NCI-H2196 (cell line): ENCODE data around the gene UTS2.

Source experiments
- DNase-seq: peaks from one replicate; lab custom pipeline; 2025; ENCODE audit not compliant: unreplicated experiment; lab: John Stamatoyannopoulos, UW

The UTS2 gene

DNA sequence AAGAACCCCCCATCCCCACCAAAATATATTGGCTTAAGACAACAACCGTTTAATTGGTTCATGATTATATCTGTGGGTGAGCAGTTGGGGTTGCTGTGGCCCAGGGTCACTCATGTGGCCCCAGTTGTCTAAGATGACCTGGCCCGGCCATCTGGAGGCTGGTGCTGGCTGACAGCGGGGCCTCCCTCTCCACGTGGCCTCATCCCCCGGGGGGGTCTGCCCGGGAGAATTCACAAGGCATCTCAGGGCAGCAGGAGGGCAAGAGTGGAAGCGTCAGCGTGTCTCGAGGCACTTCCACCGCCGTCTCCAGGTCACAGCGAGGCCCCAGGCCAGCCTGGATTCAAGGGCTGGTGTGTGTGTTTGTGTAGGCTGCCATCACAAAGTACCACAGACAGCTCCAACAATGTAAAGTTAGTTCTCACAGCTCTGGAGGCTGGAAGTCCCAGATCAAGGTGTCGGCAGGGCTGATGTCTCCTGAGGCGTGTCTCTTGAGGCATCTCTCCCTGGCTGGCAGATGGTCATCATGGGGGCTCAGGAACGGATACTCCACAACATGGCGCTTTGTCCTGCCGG, 11.0 kb upstream of the UTS2 start:
- no peak for DNase-seq

DNA sequence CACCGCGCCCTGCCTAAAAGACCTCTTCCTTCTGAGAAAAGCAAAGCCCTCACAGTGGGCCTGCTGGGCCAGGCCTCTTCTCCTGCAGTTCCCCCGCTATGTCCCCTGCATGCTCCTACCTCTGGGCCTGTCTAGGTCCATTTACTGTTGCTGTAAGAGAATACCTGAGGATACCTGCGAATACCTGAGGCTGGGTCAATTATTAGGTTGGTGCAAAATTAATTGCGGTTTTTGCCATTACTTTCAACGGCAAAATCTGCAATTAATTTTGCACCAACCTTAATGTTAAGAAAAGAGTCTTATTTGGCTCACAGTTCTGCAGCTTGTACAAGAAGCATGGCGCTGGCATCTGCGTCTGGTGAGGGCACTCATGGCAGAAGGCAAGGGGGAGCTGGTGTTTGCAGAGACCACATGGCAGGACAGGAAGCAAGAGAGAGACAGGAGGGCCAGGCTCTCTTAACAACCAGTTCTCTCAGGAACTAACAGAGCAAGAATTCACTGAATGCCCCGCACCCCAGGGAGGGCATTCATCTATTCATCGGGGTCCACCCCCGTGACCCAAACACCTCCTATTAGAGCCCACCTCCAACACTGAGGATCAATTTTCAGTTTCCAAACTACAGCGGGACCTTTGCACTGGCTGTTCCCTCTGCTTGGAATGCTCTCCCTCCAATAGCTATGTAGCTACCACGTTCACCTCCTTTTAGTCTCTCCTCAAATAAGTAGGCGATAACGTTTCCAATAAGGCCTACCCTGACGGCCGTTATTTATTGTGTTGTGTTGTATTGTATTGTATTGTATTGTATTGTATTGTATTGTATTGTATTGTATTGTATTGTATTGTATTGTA, 9.6 kb upstream of the UTS2 start:
- DNase-seq = no peak

DNA sequence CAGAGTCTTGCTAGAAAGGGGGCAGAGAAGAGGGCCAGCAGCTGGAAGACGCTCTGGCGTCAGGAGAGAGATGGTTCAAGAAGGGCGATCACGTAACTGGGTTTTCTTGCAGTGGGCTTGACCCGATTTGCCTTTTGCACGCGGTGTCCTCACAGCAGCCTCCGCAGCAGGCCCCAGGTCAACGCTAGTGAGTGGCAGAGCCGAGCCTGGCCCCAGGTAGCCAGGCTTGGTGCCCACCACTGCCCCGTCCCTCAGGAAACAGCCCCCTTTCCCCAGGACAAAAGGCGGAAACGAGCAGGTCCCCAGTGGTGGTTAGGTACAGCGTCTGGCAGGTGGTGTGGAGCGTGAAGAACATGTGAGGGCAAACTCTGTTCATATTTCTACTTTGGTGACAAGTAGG, 8.6 kb upstream of the UTS2 start:
- DNase-seq = no peak

DNA sequence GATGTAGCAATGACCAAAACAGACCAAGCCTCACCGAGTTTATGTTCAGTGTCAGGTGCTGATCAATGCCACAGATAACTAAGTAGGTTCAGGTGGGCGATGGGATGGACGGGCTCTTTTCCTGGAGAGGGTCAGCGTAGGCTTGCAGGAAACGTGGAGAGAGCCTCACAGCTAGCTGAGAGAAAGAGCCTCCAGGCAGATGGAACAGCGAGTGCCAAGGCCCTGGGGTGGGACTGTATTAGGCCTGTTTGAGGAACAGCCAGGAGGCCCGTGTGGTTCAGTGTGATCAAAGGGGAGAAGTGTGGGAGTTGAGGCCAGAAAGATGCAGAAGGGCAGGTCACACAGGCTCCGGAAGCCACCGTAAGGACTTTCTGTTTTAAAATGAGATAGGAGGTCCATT, 7.3 kb upstream of the UTS2 start:
- no peak for DNase-seq

DNA sequence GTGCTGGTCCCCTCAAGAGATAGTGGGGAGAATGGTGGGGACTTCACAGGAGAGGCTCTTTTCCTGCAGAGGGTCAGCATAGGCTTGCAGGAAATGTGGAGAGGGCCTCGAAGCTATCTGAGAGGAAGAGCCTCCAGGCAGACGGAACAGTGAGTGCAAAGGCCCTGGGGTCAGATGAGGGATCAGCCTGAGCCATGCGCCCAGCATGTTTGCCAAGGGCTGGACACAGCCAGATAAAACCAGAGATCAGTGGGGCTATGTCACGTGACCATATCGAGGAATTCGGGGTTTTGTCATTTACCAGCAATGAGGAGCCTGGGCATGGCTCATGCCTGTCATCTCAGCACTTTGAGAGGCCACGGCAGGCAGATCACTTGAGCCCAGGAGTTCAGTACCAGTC, 6.5 kb upstream of the UTS2 start:
- no peak for DNase-seq

DNA sequence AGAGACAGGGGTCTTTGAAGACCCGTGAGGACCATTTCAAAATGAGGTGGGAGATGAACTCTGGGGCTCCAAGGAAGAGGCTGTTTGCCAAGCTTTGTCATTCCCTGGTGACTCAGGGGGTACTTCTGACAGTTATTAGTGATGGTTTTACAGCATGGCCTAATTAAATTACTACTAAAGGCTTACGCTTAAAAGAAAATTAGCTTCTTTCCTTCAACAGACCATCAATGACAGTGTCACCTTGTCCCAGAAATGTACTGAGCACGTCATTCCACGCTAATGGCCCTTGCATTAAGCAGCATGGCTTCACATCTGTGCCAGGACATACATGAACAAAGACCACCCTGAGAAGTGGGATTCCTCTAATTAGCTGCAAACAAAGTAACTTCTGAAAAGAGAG, 5.1 kb upstream of the UTS2 start:
- DNase-seq = no peak

DNA sequence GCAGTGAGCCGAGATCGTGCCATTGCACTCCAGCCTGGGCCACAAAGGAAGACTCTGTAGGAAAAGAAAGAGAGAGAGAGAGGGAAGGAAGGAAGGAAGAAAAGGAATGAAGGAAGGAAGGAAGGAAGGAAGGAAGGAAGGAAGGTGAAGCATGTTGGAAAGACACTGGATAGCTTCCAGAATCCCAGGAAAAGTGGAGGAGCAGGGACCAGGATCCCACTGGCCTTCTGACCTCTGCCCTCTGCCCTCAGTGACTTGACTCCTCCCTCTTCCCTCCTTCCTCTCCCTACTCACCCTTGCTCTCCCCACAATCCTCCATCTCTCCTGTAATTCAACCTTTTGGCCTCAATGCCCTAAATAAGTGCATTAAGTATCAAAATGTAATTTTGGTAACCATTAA, 4.1 kb upstream of the UTS2 start:
- no peak for DNase-seq

DNA sequence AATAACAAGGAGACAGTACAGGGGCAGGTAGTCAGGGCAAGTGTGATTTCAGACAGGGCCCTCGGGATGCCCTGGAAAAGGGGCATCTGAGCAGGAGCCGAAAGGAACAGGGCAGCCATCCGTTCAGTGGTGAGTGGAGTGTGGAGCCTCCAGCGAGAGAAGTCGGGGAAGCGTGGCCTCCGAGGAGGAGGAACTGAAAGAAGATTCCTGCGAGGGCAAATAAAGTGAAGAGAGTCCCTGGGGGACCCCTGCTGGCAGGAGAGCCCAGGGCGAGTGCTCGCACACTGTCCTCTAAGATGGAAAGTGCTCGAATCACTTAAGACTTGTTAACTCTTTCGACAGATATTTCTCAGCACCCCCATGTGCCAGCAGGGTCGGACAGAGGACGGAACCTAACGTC, 3.5 kb upstream of the UTS2 start:
- no peak for DNase-seq

DNA sequence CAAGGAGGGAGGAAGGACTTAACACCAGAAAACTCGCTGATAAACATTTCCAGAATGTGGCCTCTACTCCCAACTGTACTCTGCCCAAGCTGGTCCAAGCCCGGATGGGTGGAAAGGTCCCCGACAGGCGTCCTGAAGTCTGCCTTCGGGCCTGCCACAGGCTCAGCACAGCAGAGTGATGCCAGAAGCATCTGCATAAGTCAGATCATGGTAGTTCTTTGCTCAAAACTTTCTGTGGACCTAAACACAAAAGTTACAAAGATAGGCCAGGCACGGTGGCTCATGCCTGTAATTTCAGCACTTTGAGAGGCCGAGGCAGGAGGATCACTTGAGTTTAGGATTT, 790 bp upstream of the UTS2 start:
- no peak for DNase-seq

DNA sequence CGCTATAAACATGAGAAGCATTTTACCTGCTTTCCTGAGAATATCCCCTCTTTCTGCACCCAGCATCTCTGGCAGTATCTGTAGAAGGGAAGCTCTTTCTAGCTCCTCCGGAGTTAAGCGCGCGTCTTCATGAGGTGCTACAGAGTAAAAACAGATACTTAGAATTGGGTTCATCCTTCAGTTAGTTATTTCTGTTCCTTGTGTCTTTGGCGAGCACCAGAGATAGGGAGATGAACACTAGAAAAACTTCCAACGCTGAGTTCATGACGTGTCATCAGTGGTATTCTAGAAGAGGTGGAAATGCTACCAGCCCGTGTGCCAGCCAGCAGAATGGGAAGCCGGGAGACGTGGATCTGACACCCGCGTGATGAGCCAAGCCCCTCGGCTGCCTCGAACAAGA, 2.1 kb downstream of the UTS2 start:
- DNase-seq = no peak

DNA sequence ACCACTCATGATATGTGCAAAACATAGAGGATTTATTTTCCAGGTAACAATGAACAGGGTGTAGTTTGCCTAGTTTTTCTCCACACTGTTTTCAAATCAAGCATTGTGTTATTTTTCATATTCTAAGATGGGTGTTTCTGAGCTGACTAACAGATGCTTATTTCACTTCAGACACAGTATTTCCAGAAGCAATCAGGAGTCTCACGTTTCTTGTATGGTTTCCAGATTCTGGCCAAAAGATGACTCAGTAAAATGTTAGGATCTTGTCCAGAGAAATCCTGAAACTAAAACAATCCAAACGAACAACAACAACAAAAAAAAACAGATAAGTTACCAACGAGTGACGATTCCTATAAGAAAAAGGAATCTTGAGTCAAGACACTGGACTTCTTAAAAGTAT, 5.3 kb downstream of the UTS2 start:
- no peak for DNase-seq

DNA sequence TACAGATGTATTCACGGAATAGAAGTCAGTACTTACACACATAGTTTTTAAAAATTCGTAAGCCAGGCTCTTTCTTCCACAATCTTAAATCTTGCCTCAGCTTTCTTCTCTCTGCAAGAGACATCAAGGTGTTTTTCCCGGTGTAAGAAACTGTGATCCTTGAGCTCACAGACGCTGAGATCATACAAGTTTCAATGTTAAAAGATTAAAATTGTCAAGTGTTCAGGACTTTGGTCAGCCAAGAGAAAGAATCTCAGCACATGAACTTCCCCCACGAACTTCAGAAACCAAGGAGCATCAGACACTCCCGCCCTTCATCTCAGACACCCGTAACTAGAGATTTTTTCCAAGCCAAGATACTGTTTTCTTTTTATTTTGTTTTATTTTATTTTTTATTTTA, 6.2 kb downstream of the UTS2 start:
- DNase-seq = no peak

DNA sequence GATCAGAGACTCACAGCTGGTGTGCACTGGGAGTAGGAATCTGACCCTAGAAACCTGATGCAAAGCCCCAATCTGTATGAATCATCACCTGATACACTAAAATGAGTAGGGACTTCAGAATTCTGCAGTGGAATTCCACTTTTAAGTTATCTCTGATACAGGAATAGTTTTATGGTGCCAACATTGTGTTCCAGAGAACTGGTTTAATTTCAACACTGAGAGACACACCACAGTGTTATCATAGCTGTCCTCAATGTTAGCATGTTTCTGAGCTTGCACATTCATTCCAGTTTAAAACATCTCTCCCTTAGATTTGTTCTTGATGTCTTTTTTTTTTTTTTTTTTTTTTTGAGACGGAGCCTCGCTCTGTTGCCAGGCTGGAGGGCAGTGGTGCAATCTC, 7.1 kb downstream of the UTS2 start:
- DNase-seq = no peak

DNA sequence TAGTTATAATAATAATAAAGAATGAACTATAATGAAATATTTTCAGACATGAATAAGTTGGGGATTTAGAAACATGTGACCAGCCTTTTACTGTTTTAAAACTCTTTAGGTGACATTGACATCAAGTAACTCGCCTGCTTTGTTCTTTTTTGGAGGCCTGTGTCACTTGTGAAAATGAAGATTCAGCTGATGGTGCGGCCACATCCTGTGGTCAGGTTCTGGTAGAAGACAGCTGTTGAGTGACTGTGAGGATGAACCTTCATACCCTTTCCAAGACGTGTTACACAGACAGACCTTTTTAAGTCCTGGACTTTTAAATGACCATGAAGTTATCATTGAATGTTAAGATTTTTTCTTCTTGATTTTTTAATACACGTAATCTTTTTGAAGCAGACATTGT, 10.3 kb downstream of the UTS2 start:
- no peak for DNase-seq

DNA sequence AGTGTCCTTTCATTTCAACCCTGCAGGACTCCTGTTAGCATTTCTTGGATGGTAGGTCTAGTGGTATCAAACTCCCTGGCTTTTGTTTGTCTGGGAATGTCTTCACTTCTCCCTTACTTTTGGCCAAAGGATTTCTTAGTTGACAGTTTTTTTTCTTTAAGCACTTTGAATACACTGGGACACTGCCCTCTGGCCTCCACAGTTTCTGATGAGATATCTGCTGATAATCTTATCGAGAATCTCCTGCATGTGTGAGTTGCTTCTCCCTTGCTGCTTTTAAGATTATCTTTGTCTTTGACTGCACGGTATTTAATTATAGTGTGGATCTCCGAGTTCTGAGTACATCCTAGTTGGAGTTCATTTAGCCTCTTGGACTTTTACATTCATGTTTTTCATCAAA, 13.3 kb downstream of the UTS2 start:
- DNase-seq = no peak

DNA sequence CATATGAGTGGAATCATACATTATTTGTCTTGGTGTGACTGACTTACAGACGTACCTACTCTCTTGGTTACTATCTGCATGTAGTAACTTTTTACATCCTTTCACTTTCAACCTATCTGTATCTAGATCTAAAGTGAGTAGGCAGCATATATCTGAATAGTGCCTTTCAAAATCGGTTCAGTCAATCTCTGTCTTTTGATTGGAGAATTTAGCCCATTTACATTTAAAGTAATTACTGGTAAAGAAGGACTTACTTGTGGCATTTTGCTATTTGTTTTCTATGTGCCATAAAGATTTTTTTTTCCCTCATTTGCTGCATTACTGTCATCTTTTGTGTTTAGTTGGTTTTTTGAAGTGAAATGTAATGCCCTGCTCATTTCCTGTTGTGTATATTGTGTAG, 14.2 kb downstream of the UTS2 start:
- DNase-seq = no peak

DNA sequence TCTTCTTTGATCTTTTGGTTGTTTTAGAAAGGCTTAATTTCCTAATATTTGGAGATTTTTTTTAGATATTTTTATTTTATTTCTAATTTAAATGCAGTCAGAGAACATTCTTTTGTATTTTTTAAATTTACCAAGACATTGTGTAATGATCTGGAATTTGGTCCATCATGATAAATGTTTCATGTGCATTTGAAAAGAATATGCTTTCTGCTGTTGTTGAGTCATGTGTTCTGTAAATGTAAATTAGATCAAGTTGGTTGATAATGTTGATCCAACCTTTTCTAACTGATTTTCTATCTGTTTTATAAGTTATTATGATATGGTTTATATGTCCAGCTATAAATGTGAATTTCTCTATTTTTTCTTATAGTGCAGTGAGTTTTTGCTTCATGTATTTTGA, 19.8 kb downstream of the UTS2 start:
- DNase-seq = no peak

DNA sequence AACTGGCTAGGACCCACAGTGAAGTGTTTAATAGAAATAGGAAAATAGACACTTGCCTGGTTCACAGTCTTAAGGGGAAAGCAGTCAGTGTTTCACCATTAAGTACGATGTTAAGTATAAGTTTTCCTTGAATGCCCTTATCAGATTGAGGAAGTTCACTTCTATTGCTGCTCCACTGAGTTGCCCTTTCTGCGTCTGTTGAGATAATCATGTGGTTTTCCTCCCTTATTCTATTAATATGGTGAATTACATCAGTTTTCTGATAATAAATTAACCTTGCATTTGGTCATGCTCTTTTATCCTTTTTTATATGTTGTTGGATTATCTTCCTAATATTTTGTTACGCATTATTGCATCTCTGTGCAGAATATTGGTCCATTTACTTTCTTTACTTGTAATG, 21.4 kb downstream of the UTS2 start:
- no peak for DNase-seq

DNA sequence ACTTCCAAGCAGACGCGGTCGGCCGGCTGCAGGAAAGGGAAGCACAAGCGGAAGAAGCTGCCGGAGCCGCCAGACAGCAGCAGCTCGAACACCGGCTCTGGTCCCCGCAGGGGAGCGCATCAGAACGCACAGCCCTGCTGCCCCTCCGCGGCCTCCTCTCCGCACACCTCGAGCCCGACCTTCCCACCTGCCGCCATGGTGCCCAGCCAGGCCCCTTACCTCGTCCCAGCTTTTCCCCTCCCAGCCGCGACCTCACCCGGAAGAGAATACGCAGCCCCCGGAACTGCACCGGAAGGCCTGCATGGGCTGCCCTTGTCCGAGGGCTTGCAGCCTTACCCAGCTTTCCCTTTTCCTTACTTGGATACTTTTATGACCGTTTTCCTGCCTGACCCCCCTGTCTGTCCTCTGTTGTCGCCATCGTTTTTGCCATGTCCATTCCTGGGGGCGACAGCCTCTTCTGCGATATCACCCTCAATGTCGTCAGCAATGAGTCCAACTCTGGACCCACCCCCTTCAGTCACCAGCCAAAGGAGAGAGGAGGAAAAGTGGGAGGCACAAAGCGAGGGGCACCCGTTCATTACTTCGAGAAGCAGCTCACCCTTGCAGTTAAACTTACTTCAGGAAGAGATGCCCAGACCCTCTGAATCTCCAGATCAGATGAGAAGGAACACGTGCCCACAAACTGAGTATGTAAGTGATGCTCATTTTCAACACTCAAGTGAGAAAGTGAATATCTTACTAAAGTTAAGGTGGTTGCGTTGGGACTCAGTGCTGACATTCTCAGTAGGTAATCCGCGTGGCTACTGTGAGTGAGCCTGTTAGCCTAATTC, 25.5 kb downstream of the UTS2 start:
- DNase-seq = no peak

DNA sequence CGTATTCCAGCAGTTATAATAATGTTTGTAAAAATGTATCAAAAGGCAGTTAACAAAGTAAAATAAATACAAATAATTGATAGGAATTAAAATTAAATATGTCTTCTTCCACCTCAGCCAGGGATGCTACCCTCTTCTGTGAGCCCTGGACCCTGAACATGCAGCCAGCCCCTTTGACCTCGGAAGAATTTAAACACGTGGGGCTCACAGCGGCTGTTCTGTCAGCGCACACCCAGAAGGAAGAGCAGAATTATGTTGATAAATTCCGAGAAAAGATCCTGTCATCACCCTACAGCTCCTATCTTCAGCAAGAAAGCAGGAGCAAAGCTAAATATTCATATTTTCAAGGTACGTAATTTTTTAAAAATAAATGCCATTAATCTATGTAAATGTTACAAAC, 26.5 kb downstream of the UTS2 start:
- no peak for DNase-seq

DNA sequence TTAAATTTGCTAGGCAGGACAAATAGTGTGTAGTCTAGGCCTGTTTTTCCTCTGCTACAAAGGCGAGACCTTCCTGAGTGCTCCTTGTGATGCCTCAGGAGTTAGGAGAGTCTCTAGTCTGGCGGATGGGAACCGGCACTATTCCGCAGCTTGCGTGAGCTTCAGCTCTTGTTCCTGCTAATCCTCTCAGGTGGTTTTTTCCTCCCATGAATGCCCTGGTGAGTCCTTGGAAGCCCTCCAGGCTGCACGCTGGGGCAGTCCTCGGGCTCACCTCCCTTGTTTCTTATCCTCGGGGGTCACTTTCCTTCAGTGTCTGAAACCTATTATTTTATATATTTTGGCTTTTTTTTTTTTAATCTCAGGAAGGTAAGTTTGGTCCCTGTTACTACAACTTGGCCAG, 28.2 kb downstream of the UTS2 start:
- DNase-seq = no peak

DNA sequence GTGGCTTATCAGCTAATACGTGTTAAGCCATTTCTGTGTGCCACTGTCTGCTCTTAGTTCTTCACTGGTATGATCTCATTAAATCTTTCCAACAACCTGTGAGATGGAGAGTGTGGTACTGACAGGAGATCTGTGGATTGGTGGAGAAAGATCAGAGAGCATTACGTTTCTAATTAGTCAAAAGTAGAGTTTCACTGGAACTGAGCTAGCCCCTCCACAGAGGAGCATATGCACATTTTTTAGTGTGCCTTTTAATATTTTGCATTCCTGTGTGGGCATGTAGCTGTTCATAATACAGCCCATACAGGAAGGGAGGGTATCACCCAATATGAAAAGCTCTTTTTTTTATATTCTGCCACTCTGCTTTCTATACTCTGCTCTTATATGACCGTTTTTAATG, 31.6 kb downstream of the UTS2 start:
- no peak for DNase-seq
